MM.1S (cell line): Measurements from ENCODE around the gene IMP3.

Experiments used
- DNase-seq: peaks from one replicate; pipeline ENCODE4 v3.0.0-alpha.2; 2015
- H2AFZ ChIP-seq: fragments of 300-600 bp; sonication (generic); 2 replicates; pipeline ENCODE4 v1.6.0; 2016; ENCODE audit warnings: antibody characterized with exemption, low read length
- H3F3A ChIP-seq: fragments of 300-600 bp; sonication (generic); 2 replicates; pipeline ENCODE4 v1.6.1; 2016; ENCODE audit warnings: mild to moderate bottlenecking, antibody characterized with exemption, low read length, moderate library complexity, mixed read lengths; ENCODE audit not compliant: insufficient read depth
- H3K27ac ChIP-seq: fragments of 300-600 bp; sonication (generic); 2 replicates; pipeline ENCODE4 v1.5.1; 2016; ENCODE audit warnings: mild to moderate bottlenecking, low read length
- H3K27me3 ChIP-seq: fragments of 300-600 bp; sonication (generic); replicated peaks from 2 replicates; pipeline ENCODE4 v1.6.0; 2016; ENCODE audit warnings: low read length; ENCODE audit not compliant: insufficient read depth
- H3K36me3 ChIP-seq: fragments of 300-600 bp; sonication (generic); replicated peaks from 2 replicates; pipeline ENCODE4 v1.6.1; 2016; ENCODE audit warnings: mild to moderate bottlenecking, low read length, mixed read lengths; ENCODE audit not compliant: insufficient read depth
- H3K4me1 ChIP-seq: fragments of 300-600 bp; sonication (generic); 2 replicates; pipeline ENCODE4 v1.6.1; 2016; ENCODE audit warnings: low read length, mixed read lengths
- H3K4me2 ChIP-seq: fragments of 300-600 bp; sonication (generic); 2 replicates; pipeline ENCODE4 v1.6.0; 2016; ENCODE audit warnings: low read depth, low read length
- H3K4me3 ChIP-seq: fragments of 300-600 bp; sonication (generic); 2 replicates; pipeline ENCODE4 v1.5.1; 2016; ENCODE audit warnings: low read length, mixed read lengths
- H3K79me2 ChIP-seq: fragments of 300-600 bp; sonication (generic); 2 replicates; pipeline ENCODE4 v1.6.1; 2016; ENCODE audit warnings: mixed run types, low read length, mixed read lengths
- H3K9ac ChIP-seq: fragments of 300-600 bp; sonication (generic); 2 replicates; pipeline ENCODE4 v1.6.1; 2016; ENCODE audit warnings: low read length, mixed read lengths
- H3K9me2 ChIP-seq: fragments of 300-600 bp; sonication (generic); replicated peaks from 2 replicates; pipeline ENCODE4 v1.6.1; 2016; ENCODE audit warnings: mild to moderate bottlenecking, low read length, mixed read lengths; ENCODE audit not compliant: insufficient read depth
- H3K9me3 ChIP-seq: fragments of 300-600 bp; sonication (generic); replicated peaks from 2 replicates; pipeline ENCODE4 v1.6.1; 2016; ENCODE audit warnings: mild to moderate bottlenecking, low read length, mixed read lengths; ENCODE audit not compliant: insufficient read depth
- H4K20me1 ChIP-seq: fragments of 300-600 bp; sonication (generic); 2 replicates; pipeline ENCODE4 v1.6.1; 2016; ENCODE audit warnings: mild to moderate bottlenecking, low read length, moderate library complexity, mixed read lengths; ENCODE audit not compliant: insufficient read depth
- CTCF ChIP-seq: fragments of 300-600 bp; sonication (generic); IDR thresholded peaks from 2 replicates; pipeline ENCODE4 v1.5.1; 2016; ENCODE audit warnings: antibody characterized with exemption, low read length, mixed read lengths
- EZH2 ChIP-seq: fragments of 300-600 bp; sonication (generic); optimal IDR thresholded peaks from 2 replicates; pipeline ENCODE3; 2017; ENCODE audit warnings: low read depth, mild to moderate bottlenecking, antibody characterized with exemption, low read length, mixed read lengths
- EZH2phosphoT487 ChIP-seq: fragments of 300-600 bp; sonication (generic); IDR thresholded peaks from 2 replicates; pipeline ENCODE4 v1.6.1; 2018; ENCODE audit warnings: antibody characterized with exemption, low read length

IMP3 gene

GRCh38 chr15:75597667-75598341 is 42.2 kb downstream of the IMP3 start:
- Histone ChIP-seq H3K4me2 (no peak overlapping the region), H3F3A (no peaks in the 10 kb centered on the region; the same call in 1 of the 2 replicates), H3K9me3 (no peaks in the 10 kb centered on the region), H3K4me1 (no peaks in the 10 kb centered on the region), H2AFZ (no peak overlapping the region), H3K4me3 (no peak overlapping the region), H4K20me1 (no peaks in the 10 kb centered on the region), H3K36me3 (no peaks in the 10 kb centered on the region), H3K27ac (no peak overlapping the region), H3K79me2 (no peaks in the 10 kb centered on the region), H3K9ac (no peak overlapping the region), H3K27me3 (no peaks in the 10 kb centered on the region), H3K9me2 (no peaks in the 10 kb centered on the region)
- TF ChIP-seq CTCF (peak; percentile 37), EZH2phosphoT487 (no peak), EZH2 (no peak)
- no peak for DNase-seq

GRCh38 chr15:75596703-75597345 is 43.2 kb downstream of the IMP3 start:
- TF ChIP-seq EZH2 (no peak), CTCF (no peak), EZH2phosphoT487 (no peak)
- Histone ChIP-seq H3K36me3 (no peaks in the 10 kb centered on the region), H3K4me2 (no peak overlapping the region)

GRCh38 chr15:75594276-75594675 is 45.7 kb downstream of the IMP3 start:
- TF ChIP-seq CTCF (no peak), EZH2phosphoT487 (no peak), EZH2 (no peak)
- DNase-seq: no peak
- H3F3A ChIP-seq: no peaks in the 10 kb centered on the region
- no peaks in the 10 kb centered on the region for H4K20me1 ChIP-seq
- H3K9ac ChIP-seq: no peak overlapping the region
- no peaks in the 10 kb centered on the region for H3K9me3 ChIP-seq
- no peak overlapping the region for H3K4me2 ChIP-seq
- no peaks in the 10 kb centered on the region for H3K79me2 ChIP-seq
- H3K4me3 ChIP-seq: no peak overlapping the region
- H3K27ac ChIP-seq: no peak overlapping the region
- no peaks in the 10 kb centered on the region for H3K9me2 ChIP-seq
- H3K36me3 ChIP-seq: no peaks in the 10 kb centered on the region
- H3K27me3 ChIP-seq: no peaks in the 10 kb centered on the region
- H3K4me1 ChIP-seq: peaks cover 6% of the 10 kb centered on the region; the same call in 1 of the 2 replicates
- no peak overlapping the region for H2AFZ ChIP-seq

More at GRCh38 chr15:75596703-75597345, 43.2 kb downstream of the IMP3 start:
- Histone ChIP-seq H3K27ac (no peak overlapping the region), H2AFZ (no peak overlapping the region), H3K9me2 (no peaks in the 10 kb centered on the region), H3K79me2 (no peaks in the 10 kb centered on the region), H3K27me3 (no peaks in the 10 kb centered on the region), H3K9ac (no peak overlapping the region), H3K4me3 (no peak overlapping the region), H3F3A (no peaks in the 10 kb centered on the region; the same call in 1 of the 2 replicates), H3K4me1 (no peaks in the 10 kb centered on the region), H3K9me3 (no peaks in the 10 kb centered on the region), H4K20me1 (no peaks in the 10 kb centered on the region)
- no peak for DNase-seq
